Activated CD4-positive, alpha-beta T cell treated with anti-CD3 and anti-CD28 coated beads for 36 hours (primary cell): ENCODE measurements around the gene CARD16. TPM values are rescaled to one million over a fixed set of nuclear protein-coding genes. Genes with fewer than 3 reads are reported as not detected.
A peak's percentile ranks its signal among the peaks of the same experiment; 100 is the strongest.
"Not testable (repeated sequence)": the region's sequence is repeated elsewhere in the genome, so short reads cannot be mapped to it uniquely, and the experiment has no call there.

ENCODE experiments used
- ATAC-seq: fragments of 200-7000 bp; cut with Tn5 transposase; one replicate; pipeline ENCODE4 v1.10.0; 2021; ENCODE audit warnings: mild to moderate bottlenecking, moderate library complexity
- CTCF ChIA-PET: fragments of 350-600 bp; sonication (Branson Sonifier 250); formaldehyde crosslinking; loops from one replicate; lab custom pipeline; 2021; ENCODE audit warnings: antibody characterized with exemption; lab: Charles Lee
- POLR2A ChIA-PET: fragments of 350-600 bp; sonication (Branson Sonifier 250); formaldehyde crosslinking; loops from one replicate; lab custom pipeline; 2021; ENCODE audit warnings: antibody characterized with exemption, inconsistent platforms; lab: Charles Lee
- DNase-seq: peaks from one replicate; pipeline ENCODE4 v3.0.0-alpha.2; 2020
- H3K27ac Mint-ChIP-seq: one replicate; pipeline ENCODE4 v1.8.0; 2021; ENCODE audit warnings: mixed read lengths
- H3K27me3 Mint-ChIP-seq: one replicate; pipeline ENCODE4 v1.8.0; 2021; ENCODE audit warnings: mixed read lengths
- H3K36me3 Mint-ChIP-seq: one replicate; pipeline ENCODE4 v1.8.0; 2021; ENCODE audit warnings: low read depth, mixed read lengths
- H3K4me1 Mint-ChIP-seq: one replicate; pipeline ENCODE4 v1.8.0; 2021; ENCODE audit warnings: mixed read lengths
- H3K4me3 Mint-ChIP-seq: one replicate; pipeline ENCODE4 v1.8.0; 2021; ENCODE audit warnings: mild to moderate bottlenecking, moderate library complexity, mixed read lengths
- H3K9me3 Mint-ChIP-seq: one replicate; pipeline ENCODE4 v1.8.0; 2021; ENCODE audit warnings: low read depth, mixed read lengths
- intact Hi-C, 2 experiments: fragments of 100-400 bp; cut with DNase I in 1 of 2; cut with micrococcal nuclease in 1 of 2; formaldehyde crosslinking; loops; one replicate each; pipeline versions ENCODE4 v1.14.2 to v1.15.1; 2022 to 2024; cut with DNase I, micrococcal nuclease
- total RNA-seq, 2 experiments: library from RNA; stranded (reverse); gene quantifications; one replicate each; pipeline ENCODE4 v1.2.3, GENCODE V29; 2021

The CARD16 gene
- total RNA-seq: 10 to 100 TPM; 11.6 to 13.9 TPM

DNA sequence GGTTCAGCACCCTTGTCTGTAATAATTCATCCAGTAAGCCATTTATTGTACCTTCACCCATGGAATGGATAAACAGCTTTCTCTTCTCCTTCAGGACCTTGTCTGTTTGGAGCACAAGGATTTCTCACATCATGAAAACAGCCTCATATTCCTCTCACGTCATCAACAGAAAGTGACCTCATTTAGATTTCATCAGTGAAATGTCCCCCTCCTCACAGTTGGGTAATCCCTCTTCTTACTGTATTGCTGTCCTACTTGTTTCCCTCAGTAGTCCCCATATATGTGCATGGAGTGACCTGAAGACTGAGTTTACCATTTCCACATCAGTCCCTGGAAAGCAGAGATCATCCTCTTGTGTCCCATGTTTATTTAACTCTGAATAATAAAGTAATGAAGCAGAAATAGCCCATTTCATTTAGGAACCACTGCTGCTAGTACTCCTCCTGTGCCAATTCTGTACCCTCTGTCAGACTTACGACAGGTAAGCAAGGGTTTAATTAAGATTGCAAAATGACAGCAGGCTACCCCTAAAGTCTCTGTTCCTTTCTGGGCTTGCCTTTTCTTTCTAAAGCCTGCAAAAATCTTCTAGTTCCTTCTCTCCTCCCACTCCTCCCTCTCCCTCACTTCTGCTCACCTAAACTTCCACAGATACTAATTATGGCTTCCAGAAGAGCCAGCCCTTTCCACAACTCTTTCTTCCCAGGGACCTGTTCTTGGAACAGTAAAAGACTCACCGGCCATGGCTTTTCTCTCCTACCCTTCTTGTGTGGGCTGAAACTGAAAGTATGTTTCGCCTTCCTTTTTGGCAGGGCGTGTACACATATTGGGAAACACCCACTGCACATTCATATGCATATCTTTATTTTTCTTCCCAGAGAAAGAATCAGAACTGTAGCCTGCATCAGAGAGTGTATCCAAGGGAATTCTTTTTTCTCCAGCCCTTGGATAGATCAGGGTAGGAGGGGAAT, at the start of gene CARD16:
Gene CARD16 (minus strand): TSS at position 779 of the 968 bp plus-strand sequence. CDS start 38 bp downstream, at position 741.
- CTCF ChIA-PET: interaction anchor here (0.7 kb wide), 1 partner anchor 14 kb away, joined by 3 read pairs; no protein-coding TSS in a partner anchor
- DNase-seq: peak; percentile 51
- H3K4me1 Mint-ChIP-seq: peaks cover 45% of the 10 kb centered on the region
- H3K36me3 Mint-ChIP-seq, POLR2A ChIA-PET, H3K9me3 Mint-ChIP-seq, H3K27me3 Mint-ChIP-seq: not testable (repeated sequence)
- peak; percentile 92 for ATAC-seq
- intact Hi-C loops: loop anchor here (1.0 to 5.0 kb wide), 3 partner anchors 10 to 977 kb away; partner anchors contain the start of genes CASP1 (in 1 of the 2), CASP4 (in 1 of the 2) and MSANTD4 (in 1 of the 2)
- H3K4me3 Mint-ChIP-seq: peak within 1 kb of the TSS; percentile 72
- peak within 1 kb of the TSS; percentile 94 for H3K27ac Mint-ChIP-seq

DNA sequence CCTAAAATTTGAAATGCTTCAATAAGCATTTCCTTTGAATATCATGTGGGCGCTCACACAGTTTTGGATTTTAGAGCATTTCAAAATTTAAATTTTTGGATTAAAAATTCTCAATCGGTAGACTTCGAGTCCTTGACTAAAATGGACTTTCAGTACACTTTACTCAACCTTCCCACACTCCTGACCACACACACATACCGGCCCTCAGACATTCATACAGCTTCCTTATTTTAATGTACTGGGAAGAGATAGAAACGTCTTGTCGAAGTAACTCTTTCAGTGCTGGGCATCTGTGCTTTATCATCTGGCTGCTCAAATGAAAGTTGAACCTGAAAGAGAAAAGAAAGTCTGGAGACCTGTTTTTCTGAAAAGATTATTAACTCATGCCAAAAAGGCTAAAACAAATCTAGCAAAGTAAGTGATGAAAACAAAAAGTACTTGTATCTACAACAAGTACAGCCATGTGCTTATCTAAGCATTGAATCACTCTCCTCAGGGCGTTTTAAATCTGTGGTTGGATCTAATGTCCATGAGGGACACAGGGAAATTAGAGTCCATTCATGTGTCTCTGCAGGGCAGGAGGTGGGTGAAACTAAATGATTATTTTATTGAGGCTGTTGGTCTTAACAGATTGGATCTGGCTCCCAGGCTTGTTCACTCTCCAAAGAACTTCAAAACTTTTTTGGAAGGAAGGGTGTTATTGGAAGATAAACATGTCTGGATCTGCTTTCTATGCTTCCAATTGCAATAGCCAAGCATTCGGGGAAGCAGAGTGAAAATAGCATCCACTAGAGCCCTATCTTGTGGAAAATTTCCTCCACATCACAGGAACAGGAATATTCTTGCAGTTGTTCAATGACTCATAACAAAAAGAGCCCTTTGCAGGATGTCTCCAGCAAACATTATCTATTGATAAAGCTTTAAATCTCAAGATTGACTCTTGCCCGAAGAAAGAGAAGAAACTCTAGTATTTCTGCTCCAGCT, 47.4 kb upstream of the CARD16 start:
- Mint-ChIP-seq H3K27ac (no peak overlapping the region), H3K27me3 (peaks cover 7% of the 10 kb centered on the region), H3K4me3 (no peak overlapping the region), H3K36me3 (no peaks in the 10 kb centered on the region), H3K4me1 (no peaks in the 10 kb centered on the region), H3K9me3 (no peaks in the 10 kb centered on the region)
- no peak for DNase-seq
- ChIA-PET CTCF (no interaction called here), POLR2A (no interaction called here)
- intact Hi-C loops: no loop called here
- ATAC-seq: no peak

DNA sequence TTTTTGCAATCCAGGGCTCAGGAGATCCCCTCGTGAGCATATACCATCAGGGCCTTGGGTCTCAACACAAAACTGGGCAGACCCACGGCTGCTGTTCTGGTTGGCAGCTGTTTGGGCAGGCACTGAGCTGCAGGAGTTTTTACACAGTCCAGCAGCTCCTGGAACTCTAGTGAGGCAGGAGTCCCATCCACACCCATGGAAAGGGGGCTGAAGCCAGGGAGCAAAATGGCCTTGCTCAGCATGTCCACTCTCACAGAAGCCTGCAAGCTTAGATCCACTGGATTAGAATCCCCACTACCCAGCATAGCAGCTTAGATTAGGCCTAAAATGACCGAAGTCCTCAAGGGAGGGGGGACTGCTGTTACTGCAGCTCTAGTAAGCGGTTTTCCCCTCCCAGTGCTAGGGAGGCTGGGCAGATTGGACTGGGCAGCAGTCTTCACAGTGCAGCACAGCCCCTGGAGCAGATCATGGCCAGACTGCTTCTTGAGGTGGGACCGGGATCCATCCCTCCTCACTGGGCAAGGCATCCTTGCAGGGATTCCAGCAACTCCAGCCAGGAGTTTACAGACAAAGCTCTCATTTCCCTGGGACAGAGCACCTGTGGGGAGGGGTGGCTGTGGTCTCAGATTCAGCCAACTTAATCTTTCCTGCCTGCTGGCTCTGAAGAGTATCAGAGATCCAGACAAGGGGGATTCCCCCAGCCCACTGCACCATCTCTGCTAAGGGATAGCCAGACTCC, 36.4 kb upstream of the CARD16 start:
- H3K27me3 Mint-ChIP-seq: peaks cover 13% of the 10 kb centered on the region
- H3K4me1 Mint-ChIP-seq: peaks cover 25% of the 10 kb centered on the region
- CTCF ChIA-PET: no interaction called here
- no peak overlapping the region for H3K4me3 Mint-ChIP-seq
- POLR2A ChIA-PET: no interaction called here
- no peaks in the 10 kb centered on the region for H3K9me3 Mint-ChIP-seq
- DNase-seq (no peak), ATAC-seq (no peak)
- intact Hi-C loops: no loop called here
- no peak overlapping the region for H3K27ac Mint-ChIP-seq
- no peaks in the 10 kb centered on the region for H3K36me3 Mint-ChIP-seq

DNA sequence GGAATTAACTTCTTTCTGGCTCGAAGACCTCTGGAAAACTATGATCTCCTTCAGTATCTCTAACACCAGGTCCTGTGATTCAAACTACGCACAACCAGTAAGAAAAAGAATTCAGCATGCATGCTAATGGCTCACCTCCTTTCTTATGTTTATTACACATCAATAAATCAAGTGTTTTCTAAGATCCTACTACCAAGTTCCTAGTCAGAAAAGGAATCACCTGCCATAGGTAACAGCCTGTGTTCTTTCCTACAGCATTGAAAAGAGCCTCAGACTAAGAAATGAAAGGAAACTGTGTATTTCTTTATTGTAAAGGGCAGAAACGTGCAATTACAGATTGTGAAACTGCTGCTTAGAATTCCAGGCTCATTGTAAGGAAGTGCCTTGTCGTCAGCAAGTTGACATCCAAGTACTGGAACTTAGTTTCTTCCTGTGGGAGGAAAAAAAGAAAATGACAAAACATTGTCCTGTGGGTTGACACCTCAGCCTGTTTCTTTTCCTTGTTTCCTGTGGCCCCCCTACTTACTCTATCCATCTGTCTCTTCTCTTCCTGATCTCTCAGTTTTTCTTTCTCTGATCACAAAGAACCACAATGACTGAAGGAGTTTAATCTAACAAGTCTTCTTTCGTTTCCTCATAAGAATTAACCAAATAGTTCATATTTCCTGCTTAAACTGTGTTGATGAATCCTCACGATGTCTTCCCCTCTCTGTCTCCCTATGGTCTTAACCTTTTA, 35.2 kb upstream of the CARD16 start:
- H3K27ac Mint-ChIP-seq, DNase-seq, POLR2A ChIA-PET, H3K27me3 Mint-ChIP-seq, H3K9me3 Mint-ChIP-seq, ATAC-seq, CTCF ChIA-PET, H3K4me3 Mint-ChIP-seq, intact Hi-C loops, H3K36me3 Mint-ChIP-seq: not testable (repeated sequence)
- H3K4me1 Mint-ChIP-seq: peaks cover 25% of the 10 kb centered on the region

DNA sequence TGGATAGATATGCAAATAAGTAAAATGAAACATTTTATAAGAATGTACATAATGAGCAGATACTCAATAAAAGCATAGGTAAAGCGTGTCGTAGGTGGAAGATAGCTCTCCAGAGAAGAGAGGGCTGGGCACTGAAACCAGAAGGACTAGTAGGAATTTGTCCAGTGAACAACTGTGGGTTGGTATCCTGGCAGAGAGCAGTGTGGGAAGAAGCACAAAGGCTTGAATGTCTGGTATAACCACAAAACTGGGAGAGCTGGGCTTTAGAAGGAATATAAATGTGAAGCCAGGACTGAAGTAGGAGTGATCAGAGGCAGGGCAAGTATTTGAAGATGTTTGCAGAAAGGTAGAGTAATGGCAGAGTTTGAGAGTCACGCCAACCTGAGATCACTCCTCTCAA, 33.1 kb upstream of the CARD16 start:
- intact Hi-C loops: loop anchor here in 1 of 2 experiments (5.0 kb wide), 1 partner anchor 171 kb away; no protein-coding TSS in a partner anchor
- Mint-ChIP-seq H3K27me3 (peaks cover 7% of the 10 kb centered on the region), H3K27ac (no peak overlapping the region), H3K4me1 (peaks cover 25% of the 10 kb centered on the region), H3K4me3 (no peak overlapping the region), H3K36me3 (no peaks in the 10 kb centered on the region), H3K9me3 (no peaks in the 10 kb centered on the region)
- DNase-seq (no peak), ATAC-seq (no peak)
- CTCF ChIA-PET: no interaction called here
- POLR2A ChIA-PET: no interaction called here

DNA sequence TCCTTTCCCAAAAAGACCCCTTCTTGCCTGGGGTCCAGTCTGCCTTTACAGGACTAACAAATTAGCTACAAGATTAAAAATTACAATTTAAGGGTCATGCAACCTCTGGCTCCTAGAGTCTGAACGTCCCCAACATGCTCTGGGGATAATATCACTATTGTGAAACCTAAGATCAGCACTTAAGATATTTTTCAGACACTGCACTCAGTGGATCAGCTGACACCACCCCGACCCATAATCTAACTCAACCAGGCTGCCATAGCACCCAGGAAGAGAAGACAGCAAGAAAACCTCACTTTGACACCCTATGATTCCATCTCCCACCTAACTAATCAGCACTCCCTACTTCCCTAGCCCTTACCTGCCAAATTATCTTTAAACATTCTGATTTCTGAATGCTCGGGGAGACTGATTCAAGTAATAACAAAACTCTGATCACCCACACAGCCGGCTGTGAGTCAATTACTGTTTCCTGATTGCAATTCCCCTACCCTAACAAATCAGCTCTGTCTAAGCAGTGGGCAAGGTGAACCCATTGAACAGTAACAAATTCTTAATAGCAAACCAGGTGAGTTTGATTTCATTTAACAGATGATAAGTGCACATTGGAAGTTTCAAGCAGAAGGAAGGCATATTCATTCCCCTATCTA, 32.1 kb upstream of the CARD16 start:
- H3K9me3 Mint-ChIP-seq, H3K27ac Mint-ChIP-seq, H3K36me3 Mint-ChIP-seq, CTCF ChIA-PET, H3K4me3 Mint-ChIP-seq, H3K27me3 Mint-ChIP-seq: not testable (repeated sequence)
- ATAC-seq (peak; percentile 89), DNase-seq (peak; percentile 64)
- intact Hi-C loops: loop anchor here in 1 of 2 experiments (5.0 kb wide), 1 partner anchor 170 kb away; no protein-coding TSS in a partner anchor
- H3K4me1 Mint-ChIP-seq: peaks cover 25% of the 10 kb centered on the region
- POLR2A ChIA-PET: interaction anchor here (0.6 kb wide), 1 partner anchor 188 kb away, joined by 3 read pairs; no protein-coding TSS in a partner anchor

DNA sequence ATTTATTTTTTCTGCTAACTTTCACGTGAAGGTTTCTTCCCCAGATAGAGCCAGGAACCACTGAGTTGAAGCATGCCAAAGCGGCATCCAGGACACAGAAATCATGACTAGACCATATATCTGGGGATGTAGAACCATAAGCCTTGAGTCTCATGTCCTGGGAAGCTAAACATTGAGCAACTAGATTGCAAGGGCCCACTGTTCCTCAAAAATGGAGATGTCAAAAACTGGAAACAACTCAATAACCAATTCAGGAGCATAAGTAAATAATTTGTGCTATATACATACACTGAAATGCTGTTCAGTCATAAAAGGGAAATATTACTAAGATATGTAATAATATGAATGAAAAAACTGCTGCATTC, 29.0 kb upstream of the CARD16 start:
- ChIA-PET CTCF (no interaction called here), POLR2A (no interaction called here)
- Mint-ChIP-seq H3K9me3 (no peaks in the 10 kb centered on the region), H3K36me3 (no peaks in the 10 kb centered on the region), H3K27ac (no peak overlapping the region), H3K4me3 (no peak overlapping the region), H3K4me1 (peaks cover 26% of the 10 kb centered on the region), H3K27me3 (peaks cover 3% of the 10 kb centered on the region)
- DNase-seq (no peak), ATAC-seq (no peak)
- intact Hi-C loops: no loop called here

DNA sequence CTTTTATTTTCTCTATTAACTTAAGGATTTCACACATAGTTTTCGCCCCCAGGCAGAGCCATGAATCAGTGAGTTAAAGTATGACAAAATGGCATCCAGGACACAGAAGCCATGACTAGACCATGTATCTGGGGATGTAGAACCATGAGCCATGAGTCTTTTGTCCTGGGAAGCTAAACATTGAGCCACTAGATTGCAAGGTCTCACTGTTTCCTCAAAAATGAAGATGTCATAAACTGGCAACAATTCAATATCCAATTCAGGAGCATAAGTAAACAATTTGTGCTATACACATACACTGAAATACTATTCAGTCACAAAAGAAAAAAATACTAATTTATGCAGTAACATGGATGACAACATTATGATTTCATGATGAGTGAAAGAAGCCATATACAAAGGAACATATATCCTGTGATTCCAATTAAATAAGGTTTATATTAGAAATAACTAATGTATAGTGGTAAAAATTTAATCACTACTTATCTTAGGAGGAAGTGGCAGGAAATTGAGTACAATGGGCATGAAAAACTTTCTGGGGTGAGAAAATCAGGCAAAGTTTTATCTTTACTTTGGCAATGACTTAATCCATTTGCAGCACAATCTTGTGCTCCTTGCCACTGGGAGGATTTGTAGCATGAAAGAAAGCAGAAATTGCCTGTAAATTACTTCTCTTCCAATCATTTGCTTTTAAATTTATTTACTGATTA, 28.5 kb upstream of the CARD16 start:
- Mint-ChIP-seq H3K36me3 (no peaks in the 10 kb centered on the region), H3K27me3 (peaks cover 3% of the 10 kb centered on the region), H3K4me1 (peaks cover 26% of the 10 kb centered on the region), H3K9me3 (no peaks in the 10 kb centered on the region), H3K27ac (no peak overlapping the region), H3K4me3 (no peak overlapping the region)
- CTCF ChIA-PET: no interaction called here
- no peak for ATAC-seq
- DNase-seq: no peak
- POLR2A ChIA-PET: no interaction called here
- intact Hi-C loops: no loop called here

DNA sequence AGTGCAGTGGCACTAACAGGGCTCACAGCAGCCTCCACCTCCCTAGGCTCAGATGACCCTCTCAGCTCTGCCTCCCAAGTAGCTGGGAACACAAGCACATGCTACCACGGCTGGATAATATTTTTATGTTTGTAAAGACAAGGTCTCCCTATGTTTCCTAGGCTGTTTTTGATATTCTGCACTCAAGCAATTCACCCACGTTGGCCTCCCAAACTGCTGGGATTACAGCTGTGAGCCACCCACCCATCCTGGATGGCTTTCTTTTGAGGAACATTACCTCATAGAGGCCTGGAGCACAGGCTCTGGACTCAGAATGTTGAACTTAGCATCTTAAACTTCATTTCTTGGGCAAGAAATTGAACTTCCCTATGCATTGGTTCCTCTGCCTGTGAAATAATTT, 26.9 kb upstream of the CARD16 start:
- intact Hi-C loops, ATAC-seq, H3K27me3 Mint-ChIP-seq, H3K36me3 Mint-ChIP-seq, H3K9me3 Mint-ChIP-seq, H3K4me3 Mint-ChIP-seq, CTCF ChIA-PET, POLR2A ChIA-PET, H3K27ac Mint-ChIP-seq, DNase-seq: not testable (repeated sequence)
- H3K4me1 Mint-ChIP-seq: peaks cover 21% of the 10 kb centered on the region
